NCI-H2107 treated with DMSO at 0.1 percent for 48 hours (cell line): Measurements from ENCODE around the gene ADAMTS13.
"Not testable (repeated sequence)": the region's sequence is repeated elsewhere in the genome, so short reads cannot be mapped to it uniquely, and the experiment has no call there.

Experiments
- DNase-seq: peaks from one replicate; lab custom pipeline; 2025; ENCODE audit not compliant: unreplicated experiment; lab: John Stamatoyannopoulos, UW

The ADAMTS13 gene

GRCh38 chr9:133424187-133424586 is 2.0 kb downstream of the ADAMTS13 start:
- no peak for DNase-seq

GRCh38 chr9:133425049-133425632 is 3.0 kb downstream of the ADAMTS13 start:
- DNase-seq: no peak

- no peak for DNase-seq
These were observed 3.8 kb downstream of the ADAMTS13 start for GRCh38 chr9:133426011-133426410.

- DNase-seq: no peak
These were observed 5.6 kb downstream of the ADAMTS13 start for GRCh38 chr9:133427658-133428348.

- no peak for DNase-seq
These were observed 6.5 kb downstream of the ADAMTS13 start for GRCh38 chr9:133428617-133429101.

- DNase-seq: no peak
These were observed 7.0 kb downstream of the ADAMTS13 start for GRCh38 chr9:133429214-133429613.

GRCh38 chr9:133429641-133430161 is 7.5 kb downstream of the ADAMTS13 start:
- no peak for DNase-seq

GRCh38 chr9:133430244-133430643 is 8.1 kb downstream of the ADAMTS13 start:
- DNase-seq: no peak

GRCh38 chr9:133433351-133433843 is 11.2 kb downstream of the ADAMTS13 start:
- DNase-seq: no peak

GRCh38 chr9:133436681-133437080 is 14.5 kb downstream of the ADAMTS13 start:
- DNase-seq: no peak

GRCh38 chr9:133437753-133438531 is 15.8 kb downstream of the ADAMTS13 start:
- DNase-seq: no peak

- DNase-seq: no peak
These were observed 17.2 kb downstream of the ADAMTS13 start for GRCh38 chr9:133439337-133439736.

- no peak for DNase-seq
These were observed 18.7 kb downstream of the ADAMTS13 start for GRCh38 chr9:133440874-133441273.

- no peak for DNase-seq
These were observed 19.4 kb downstream of the ADAMTS13 start for GRCh38 chr9:133441571-133441970.

- no peak for DNase-seq
These were observed 21.1 kb downstream of the ADAMTS13 start for GRCh38 chr9:133443248-133443647.

- peak; percentile 80 for DNase-seq
These were observed 21.8 kb downstream of the ADAMTS13 start for GRCh38 chr9:133443982-133444381.

- DNase-seq: no peak
These were observed 23.3 kb downstream of the ADAMTS13 start for GRCh38 chr9:133445293-133445969.

GRCh38 chr9:133448487-133448972 is 26.4 kb downstream of the ADAMTS13 start:
- no peak for DNase-seq

- peak; percentile 27 for DNase-seq
These were observed 27.6 kb downstream of the ADAMTS13 start for GRCh38 chr9:133449760-133450159.

GRCh38 chr9:133451865-133452264 is 29.7 kb downstream of the ADAMTS13 start:
- DNase-seq: not testable (repeated sequence)

GRCh38 chr9:133452562-133452961 is 30.4 kb downstream of the ADAMTS13 start:
- no peak for DNase-seq
